NCI-H2029 (cell line): ENCODE data around the gene CLIP2.
A peak's percentile ranks its signal among the peaks of the same experiment; 100 is the strongest.
"Not testable (repeated sequence)": the region's sequence is repeated elsewhere in the genome, so short reads cannot be mapped to it uniquely, and the experiment has no call there.

Experiments used
- DNase-seq: peaks from one replicate; lab custom pipeline; 2025; lab: John Stamatoyannopoulos, UW

Gene CLIP2

DNA sequence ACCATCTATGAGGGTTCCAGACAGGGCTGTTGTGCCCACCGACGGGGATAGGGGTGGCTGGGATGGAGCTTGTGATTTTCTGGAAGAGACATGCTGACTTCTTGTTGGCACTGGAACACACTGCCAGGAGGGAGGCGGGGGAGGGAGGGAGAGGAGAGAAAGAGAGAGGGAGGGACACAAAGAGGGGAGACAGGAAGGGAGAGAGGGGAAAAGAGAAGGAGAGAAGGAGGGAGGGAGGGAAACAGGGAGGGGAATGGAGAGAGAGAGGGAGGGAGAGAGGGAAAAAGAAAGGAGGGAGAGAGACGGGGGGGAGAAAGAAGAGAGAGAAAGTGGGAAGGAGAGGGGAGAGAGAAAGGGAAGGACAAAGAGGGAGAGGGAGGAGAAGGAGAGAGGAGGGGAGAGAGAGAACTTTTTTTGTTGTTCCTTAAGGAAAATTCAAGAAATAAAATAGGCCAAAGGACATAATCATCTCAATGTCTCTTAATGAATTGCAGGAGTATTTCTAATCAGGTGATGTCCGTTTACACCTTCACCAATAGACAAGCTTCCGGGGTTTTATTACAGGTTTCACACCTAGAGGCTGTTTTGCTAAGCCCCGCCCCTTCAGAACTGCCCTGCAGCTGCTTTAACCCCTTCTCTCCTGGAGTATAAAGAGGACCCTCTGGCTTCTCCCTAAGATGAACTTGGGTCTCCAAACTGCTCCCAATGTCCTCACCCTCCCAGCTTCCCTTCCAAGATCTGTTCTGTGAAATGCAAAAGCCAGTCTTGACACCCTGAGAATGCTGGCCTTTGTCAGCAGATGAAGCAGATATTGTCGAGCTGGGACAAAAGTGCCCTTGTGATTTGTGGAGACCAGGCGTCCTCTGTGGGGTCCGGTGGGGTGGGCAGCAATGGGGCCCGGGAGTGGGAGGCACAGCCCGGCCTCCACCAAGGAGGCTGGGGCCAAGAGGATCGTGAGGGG, 82.5 kb downstream of the CLIP2 start:
- DNase-seq, result peak; percentile 85

DNA sequence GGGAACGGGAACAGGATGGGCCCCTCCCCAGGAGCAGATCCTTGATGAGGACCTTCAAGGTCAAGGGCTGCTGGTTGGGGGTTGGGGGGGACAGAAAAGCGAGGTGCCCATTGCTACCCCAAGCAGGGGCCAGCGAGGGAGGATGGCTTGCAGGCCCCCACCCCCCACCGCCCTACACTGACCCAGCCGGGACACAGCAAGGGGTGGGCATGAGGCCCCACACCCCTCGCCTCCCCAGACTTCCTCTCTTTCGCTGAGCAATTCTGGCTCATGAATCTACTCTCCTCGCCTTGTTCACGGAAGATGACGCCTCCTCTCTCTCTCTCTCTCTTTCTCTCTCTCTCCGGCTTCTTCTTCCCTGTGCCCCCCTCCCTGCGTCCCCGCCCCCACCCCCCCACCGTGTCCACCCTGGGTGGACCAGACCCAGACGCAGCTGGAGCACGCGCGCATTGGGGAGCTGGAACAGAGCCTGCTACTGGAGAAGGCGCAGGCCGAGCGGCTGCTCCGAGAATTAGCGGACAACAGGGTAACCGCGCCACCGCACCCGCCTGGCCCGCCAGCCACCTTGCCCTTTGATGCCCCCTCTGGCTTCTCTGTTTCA, 83.4 kb downstream of the CLIP2 start:
- peak; percentile 38 for DNase-seq

DNA sequence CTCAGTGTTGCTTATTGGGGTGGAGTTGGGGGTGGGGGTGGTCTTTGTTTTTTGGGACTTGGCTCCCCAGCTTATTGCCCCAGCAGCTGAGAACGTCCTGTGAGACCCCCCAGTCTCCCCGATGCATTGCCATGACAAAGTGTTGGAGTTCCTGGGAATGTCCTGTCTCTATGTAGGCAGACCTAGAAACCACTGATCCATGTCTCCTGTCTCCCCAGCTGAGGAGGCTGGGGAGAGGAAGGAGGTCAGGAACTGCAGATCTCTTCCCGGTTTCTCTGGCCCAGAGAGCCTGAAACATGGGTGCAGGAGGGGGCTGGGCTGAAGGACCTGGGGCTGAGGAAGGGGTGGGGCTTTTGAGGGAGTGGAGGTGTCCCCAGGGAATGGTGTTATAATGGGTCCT, 84.3 kb downstream of the CLIP2 start:
- DNase-seq, result no peak

DNA sequence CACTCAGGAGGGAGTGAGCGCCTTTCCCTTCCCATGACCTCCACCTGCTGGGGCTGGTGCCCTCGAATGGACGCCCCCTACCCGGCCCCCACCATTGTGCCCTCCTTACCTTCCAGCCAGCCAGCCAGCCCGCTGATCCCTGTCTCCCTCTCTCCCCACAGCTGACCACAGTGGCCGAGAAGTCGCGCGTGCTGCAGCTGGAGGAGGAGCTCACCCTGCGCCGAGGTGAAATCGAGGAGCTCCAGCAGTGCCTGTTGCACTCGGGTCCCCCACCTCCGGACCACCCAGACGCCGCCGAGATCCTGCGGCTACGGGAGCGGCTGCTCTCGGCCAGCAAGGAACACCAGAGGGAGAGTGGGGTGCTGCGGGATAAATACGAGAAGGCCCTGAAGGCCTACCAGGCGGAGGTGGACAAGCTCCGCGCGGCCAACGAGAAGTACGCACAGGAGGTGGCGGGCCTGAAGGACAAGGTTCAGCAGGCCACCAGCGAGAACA, 86.6 kb downstream of the CLIP2 start:
- no peak for DNase-seq

DNA sequence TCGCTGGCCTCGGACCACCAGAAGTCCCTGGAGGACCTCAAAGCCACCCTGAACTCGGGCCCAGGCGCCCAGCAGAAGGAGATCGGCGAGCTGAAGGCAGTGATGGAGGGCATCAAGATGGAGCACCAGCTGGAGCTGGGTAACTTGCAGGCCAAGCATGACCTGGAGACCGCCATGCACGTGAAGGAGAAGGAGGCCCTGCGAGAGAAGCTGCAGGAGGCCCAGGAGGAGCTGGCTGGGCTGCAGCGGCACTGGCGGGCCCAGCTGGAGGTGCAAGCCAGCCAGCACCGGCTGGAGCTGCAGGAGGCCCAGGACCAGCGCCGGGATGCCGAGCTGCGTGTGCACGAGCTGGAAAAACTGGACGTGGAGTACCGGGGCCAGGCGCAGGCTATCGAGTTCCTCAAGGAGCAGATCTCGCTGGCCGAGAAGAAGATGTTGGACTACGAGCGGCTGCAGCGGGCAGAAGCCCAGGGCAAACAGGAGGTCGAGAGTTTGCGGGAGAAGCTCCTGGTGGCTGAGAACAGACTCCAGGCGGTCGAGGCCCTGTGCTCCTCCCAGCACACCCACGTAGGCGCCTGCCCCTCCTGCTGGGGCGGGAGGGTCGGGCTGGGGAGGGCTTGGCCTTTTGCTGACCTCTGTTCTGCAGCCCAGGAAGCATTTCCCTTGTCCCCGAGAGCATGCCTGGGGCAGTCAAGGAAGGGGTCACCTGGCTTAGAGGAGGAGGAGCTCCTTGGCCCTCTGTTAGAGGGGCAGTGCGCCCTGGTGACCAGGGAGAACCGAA, 87.2 kb downstream of the CLIP2 start:
- no peak for DNase-seq

DNA sequence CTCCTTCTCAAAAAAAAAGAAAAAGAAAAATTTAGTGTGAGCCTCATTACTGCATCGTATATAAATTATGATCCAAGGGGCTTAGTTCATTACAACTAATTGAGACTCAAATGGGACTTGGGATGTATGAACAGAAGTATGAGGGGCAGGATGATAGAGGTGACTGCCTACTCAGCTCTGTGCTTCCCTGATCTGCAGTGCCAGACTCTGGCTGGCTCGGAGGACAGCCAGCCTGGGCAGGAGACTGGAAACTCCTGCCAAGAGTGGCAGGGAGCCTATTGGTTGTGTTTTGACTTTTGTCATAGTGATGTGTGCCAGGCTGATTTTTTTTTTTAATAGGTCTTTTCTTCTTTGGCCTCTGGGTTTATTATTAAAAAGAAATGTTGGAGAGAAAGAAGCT, 90.7 kb downstream of the CLIP2 start:
- no peak for DNase-seq

DNA sequence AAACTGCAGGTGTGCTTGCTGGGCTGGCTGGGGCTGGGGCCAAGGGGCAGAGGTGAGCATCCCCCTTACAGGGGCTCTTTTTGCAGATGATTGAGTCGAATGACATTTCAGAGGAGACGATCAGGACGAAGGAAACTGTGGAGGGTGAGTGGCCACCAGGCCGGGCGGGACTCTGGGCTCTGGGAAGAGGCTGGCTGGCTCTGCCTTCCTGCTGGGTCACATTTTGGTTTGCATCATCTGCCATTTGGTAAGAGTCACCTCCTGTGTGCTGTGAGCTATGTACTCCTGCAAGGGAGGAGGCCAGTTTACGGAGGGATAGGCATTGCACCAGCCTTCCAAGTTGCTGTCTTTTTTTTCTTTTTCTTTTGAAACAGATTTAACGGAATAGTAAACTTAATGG, 91.5 kb downstream of the CLIP2 start:
- no peak for DNase-seq

DNA sequence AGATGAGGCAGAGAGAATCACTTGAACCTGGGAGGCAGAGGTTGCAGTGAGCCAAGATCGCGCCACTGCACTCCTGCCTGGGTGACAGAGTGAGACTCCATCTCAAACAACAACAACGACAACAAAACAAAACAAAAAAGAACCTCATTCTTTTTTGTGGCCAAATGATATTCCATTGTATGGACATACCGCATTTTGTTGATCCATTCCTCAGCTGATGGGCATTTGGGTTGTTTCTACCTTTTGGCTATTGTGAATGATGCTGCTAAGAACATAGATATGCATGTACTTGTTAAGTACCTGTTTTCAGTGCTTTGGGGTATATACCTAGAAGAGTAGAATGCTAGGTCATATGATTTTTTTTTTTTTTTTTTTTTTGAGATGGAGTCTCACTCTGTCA, 94.9 kb downstream of the CLIP2 start:
- DNase-seq, result not testable (repeated sequence)

DNA sequence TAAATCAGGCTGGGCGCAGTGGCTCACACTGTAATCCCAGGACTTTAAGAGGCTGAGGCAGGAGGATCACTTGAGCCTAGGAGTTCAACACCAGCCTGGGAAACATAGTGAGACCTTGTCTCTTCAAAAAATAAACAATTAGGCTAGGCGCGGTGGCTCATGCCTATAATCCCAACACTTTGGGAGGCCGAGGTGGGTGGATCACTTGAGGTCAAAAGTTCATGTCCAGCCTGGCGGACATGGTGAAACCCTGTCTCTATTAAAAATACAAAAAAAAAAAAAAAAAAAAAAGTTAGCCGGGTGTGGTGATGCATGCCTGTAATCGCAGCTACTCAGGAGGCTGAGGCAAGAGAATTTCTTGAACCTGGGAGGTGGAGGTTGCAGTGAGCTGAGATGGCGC, 95.6 kb downstream of the CLIP2 start:
- not testable (repeated sequence) for DNase-seq

DNA sequence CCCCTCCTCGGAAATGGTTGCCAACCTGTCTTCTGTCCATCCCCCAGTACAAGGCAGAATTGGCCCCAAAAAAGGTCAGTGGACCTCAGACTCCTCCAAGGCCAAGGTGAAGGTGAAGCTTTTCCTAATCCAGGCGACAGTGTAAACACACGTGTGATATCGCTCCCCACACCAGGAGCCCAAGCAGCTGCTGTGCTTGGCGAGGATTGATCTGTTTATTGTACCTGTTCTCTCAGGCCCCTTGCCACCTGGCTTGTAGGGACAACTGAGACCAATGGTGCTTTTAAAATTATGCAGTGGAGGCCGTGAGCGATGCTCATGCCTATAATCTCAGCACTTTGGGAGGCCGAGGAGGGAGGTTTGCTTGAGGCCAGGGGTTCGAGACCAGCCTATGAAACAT, 98.4 kb downstream of the CLIP2 start:
- no peak for DNase-seq

DNA sequence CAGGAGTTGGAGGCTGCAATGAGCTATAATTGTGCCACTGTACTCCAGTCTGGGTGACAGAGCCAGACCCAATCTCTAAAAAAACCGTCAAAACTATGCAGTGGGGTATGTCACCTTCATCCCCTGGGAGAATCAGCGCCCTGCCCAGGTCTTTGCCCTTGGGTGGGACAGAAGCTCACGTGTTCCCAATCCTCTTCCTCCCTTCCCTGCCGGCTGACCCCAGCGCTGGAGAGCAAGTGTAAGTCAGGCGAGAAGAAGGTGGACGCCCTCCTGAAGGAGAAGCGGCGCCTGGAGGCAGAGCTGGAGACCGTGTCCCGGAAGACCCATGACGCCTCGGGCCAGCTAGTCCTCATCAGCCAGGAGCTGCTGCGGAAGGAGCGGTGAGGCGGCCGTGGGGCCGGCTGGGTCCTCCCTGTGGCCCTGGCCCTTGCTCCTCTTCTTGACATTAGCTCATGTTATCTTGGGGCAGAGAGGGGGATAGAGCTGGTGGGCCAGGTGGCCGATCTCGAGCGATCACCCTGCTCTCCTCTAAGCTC, 99.7 kb downstream of the CLIP2 start:
- DNase-seq, result no peak

DNA sequence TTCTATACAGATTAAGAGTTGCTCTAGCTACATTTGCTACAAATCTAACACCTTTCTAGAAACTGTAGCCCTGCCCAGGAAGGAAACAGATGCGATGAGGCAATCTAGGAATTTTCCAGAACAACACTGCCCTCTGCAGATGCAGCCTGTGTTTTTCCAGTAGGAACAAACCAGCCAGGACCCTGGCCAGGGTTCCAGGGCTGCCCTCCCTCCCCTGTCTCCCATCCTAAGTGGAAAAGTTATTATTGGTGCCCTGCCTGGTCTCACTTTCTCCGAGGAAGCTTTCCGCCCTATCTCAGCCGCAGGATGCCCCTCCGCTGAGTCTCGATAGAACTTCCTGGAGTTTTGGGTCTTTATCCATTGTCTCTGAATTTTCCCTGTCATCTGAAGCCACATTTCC, 104.5 kb downstream of the CLIP2 start:
- not testable (repeated sequence) for DNase-seq

DNA sequence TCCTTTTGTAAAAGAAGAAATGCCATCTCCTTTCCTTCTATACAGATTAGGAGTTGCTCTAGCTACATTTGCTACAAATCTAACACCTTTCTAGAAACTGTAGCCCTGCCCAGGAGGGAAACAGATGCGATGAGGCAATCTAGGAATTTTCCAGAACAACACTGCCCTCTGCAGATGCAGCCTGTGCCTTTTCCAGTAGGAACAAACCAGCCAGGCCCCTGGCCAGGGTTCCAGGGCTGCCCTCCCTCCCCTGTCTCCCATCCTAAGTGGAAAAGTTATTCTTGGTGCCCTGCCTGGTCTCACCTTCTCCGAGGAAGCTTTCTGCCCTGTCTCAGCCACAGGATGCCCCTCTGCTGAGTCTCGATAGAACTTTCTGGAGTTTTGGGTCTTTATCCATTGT, 105.4 kb downstream of the CLIP2 start:
- not testable (repeated sequence) for DNase-seq

DNA sequence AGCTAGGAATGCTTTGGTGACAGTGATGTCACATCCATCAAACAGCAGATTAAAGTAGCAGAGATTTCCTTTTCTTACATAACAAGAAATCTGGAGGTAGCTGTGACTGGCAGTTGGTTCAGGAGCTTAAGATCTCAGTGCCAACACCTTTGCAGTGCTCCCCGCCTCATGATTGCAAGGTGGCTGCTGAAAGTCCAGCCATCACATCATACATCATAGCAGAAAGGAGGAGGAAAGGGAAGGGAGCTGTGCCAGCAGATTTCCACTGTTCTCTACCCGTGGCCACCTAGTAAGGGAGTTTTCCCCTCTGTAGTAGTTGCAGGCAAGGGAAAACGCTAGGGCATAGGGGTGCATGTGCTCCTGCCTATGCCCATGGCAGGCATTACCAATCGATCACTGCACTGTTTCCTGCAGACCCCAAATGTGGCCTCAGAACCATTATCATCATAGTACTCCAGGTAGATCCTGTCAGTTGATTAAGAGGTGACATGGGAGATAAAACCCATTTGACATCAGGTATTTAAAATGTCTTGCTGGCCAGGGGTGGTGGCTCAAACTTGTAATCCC, 106.6 kb downstream of the CLIP2 start:
- DNase-seq, result no peak

DNA sequence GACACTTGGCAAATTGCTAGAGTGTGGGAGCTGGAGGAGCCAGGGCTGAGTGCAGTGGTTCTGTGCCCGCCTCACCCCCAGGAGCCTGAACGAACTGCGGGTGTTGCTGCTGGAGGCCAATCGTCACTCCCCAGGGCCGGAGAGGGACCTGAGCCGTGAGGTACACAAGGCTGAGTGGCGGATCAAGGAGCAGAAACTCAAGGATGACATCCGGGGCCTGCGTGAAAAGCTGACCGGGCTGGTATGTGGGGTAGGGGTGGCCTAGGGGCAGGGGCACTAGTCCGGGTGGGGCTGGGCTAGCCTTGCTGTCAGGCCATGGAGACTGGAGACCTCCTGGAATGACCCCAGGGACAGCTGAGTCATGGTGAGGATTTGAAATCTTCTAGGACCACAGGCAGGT, 107.8 kb downstream of the CLIP2 start:
- DNase-seq, result no peak

DNA sequence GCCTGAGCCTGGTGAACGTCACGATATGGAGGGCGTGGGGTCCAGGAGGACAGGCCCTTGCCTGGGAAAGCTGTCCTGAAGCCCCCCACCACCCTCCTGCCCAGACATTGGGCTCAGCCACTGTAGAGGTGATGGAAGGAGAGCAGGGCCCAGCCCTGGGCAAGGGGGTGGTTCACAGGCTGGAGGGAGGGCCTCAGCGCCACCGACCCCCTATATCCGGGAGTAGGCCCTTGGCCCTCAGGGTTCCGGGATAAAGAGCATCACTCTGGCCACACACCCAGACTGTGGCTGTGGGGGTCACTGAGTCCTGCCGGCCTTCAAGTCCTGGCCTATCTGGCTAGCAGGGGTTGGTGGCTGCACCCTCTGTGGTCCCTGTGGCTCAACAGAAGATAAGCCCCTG, 109.2 kb downstream of the CLIP2 start:
- DNase-seq, result no peak

DNA sequence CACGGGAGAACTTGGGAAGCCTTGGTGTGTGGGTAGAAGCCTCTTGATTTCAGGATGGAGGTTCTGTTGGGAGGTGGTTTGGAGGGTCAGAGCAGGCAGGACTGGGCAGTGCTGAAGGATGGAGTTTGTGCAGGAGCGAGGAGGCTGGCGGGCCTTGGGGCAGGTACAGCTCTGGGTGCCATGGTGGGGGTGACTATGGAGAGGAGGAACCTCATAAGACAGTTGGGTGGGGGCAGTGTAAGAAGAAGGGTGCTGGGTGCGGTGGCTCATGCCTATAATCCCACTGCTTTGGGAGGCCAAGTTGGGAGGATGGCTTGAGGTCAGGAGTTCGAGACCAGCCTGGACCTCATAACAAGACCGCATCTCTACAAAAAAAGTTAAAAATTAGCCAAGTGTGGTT, 109.8 kb downstream of the CLIP2 start:
- no peak for DNase-seq

DNA sequence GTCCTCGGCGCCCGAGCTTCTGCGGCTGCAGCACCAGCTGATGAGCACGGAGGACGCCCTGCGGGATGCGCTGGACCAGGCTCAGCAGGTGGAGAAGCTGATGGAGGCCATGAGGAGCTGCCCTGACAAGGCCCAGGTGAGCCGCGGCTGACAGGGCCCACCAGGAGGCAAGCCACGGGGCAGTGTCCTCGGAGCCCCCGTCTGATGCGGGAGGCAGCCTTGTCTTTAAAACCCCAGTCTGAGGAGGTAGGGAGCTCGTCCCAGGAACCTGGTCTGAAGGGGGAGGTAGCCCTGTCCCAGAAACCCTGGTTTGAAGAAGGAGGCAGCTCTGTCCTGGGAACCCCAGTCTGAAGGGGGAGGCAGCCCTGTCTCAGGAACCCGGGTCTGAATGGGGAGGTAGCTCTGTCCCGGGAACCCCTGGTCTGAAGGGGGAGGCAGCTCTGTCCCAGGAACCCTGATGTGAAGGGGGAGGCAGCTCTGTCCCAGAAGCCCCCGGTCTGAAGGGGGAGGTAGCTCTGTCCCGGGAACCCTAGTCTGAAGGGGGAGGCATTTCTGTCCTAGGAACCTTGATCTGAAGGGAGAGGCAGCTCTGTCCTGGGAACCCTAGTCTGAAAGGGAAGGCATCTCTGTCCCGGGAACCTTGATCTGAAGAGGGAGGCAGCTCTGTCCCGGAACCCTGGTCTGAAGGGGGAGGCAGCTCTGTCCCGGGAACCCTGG, 111.4 kb downstream of the CLIP2 start:
- DNase-seq, result no peak

DNA sequence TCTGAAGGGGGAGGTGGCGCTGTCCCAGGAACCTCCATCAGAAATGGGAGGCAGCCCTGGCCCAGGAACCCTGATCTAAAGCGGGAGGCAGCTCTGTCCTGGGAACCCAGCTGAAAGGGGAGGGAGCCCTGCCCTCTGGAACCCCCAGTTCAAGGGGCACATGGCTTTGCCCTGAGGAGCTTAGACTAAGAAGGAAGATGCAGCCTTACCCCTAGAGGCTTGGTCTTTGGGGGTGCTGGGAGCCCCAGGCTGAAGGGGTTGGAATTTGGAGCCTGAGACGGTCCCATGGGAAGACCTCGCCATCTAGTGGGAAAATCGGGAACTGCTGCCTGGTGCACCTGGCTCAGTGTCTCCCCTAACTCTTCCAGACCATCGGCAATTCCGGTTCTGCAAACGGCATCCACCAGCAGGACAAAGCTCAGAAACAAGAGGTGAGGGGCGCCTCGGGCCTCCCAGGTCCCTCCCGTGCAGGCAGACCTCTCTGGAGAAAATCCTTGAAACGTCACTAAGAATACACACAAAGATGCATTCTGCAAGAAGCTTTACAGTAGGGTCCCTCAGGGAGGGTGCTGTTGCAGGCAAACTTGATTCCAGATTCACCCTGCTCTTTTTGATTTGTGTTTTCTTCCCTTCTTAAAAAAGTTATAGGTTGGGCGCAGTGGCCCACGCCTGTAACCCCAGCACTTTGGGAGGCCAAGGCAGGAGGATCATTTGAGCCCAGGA, 112.1 kb downstream of the CLIP2 start:
- no peak for DNase-seq

DNA sequence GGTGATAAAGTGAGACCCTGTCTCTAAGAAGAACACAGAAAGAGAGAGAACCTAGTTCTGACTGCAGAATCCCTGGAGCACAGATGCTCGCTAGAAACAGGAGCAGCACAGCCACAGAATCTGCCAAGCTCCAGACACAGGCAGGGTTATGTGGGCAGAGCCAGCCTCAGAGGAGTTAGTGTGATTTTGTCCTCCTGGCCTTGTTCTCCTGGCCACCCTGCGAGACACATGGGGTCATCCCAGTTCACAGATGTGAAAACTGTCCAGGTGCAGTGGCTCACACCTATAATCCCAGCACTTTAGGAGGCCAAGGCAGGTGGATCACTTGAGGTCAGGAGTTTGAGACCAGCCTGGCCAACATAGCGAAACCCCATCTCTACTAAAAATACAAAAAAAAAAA, 113.5 kb downstream of the CLIP2 start:
- not testable (repeated sequence) for DNase-seq
